Left lung (tissue), 10 donors: ENCODE measurements around the gene STOM. TPM values are rescaled to one million over a fixed set of nuclear protein-coding genes. Genes with fewer than 3 reads are reported as not detected.

Experiments
- ATAC-seq: fragments of 200-7000 bp; cut with Tn5 transposase; one replicate; pipeline ENCODE4 v1.9.1; 2020; ENCODE audit warnings: moderate library complexity
- DNase-seq, 4 donors: peaks; one replicate each; pipeline ENCODE4 v3.0.0-alpha.2; 2013 to 2020
- H3K27ac ChIP-seq, 2 donors: fragments of 200-600 bp; sonication (generic) in 1 of 2; one replicate each; pipeline versions ENCODE4 v1.5.0 to v1.8.0; 2020 to 2021
- H3K27me3 ChIP-seq, 2 donors: fragments of 200-600 bp; sonication (generic) in 1 of 2; one replicate each; pipeline versions ENCODE4 v1.5.0 to v1.8.0; 2020 to 2021
- H3K36me3 ChIP-seq, 2 donors: fragments of 200-600 bp; sonication (generic) in 1 of 2; one replicate each; pipeline versions ENCODE4 v1.5.0 to v1.8.0; 2020 to 2021
- H3K4me1 ChIP-seq, 2 donors: fragments of 200-600 bp; one replicate each; pipeline ENCODE4 v1.8.0; 2021
- H3K4me3 ChIP-seq, 2 donors: fragments of 200-600 bp; sonication (generic) in 1 of 2; one replicate each; pipeline versions ENCODE4 v1.5.0 to v1.8.0; 2020 to 2021; ENCODE audit warnings: mild to moderate bottlenecking in 1 of 2
- H3K9me3 ChIP-seq, 2 donors: fragments of 200-600 bp; sonication (generic) in 1 of 2; one replicate each; pipeline versions ENCODE4 v1.5.0 to v1.8.0; 2020 to 2021
- CTCF ChIP-seq, 2 donors: fragments of 200-600 bp; sonication (generic) in 1 of 2; IDR thresholded peaks; one replicate each; pipeline versions ENCODE4 v1.5.0 to v1.8.0; 2021; ENCODE audit warnings: antibody characterized with exemption in 2 of 2
- intact Hi-C, 2 donors: fragments of 100-400 bp; cut with DNase I; formaldehyde crosslinking; loops; one replicate each; pipeline versions ENCODE4 v1.11.2 to v1.14.2; 2022
- polyA plus RNA-seq, 6 donors: library from polyadenylated mRNA; unstranded; fragments of 120-200 nt; gene quantifications; one replicate each; pipeline ENCODE4 v1.2.1, GENCODE V29; 2013; ENCODE audit not compliant: insufficient read length in 6 of 6
- total RNA-seq, 2 donors: library from RNA; stranded (reverse); fragmentation: NEBNext Ultra II Directional; extraction: Animal tissue kit (Norgen Biotek cat#: 25700); gene quantifications; one replicate each; pipeline ENCODE4 v1.2.1, GENCODE V29; 2021
- donor health status: DM: no; HTN: yes; CAD: no.
- donor health status: DM: no; HTN: no; CAD: no.

STOM gene
- total and polyA plus RNA-seq, 8 donors: 99.8 to 576 (median 114) TPM

GRCh38 chr9:121394292-121394691 lies 24.2 kb upstream of the STOM start:
- TF ChIP-seq CTCF (IDR thresholded peaks at IDR 0.05): no peak
- peak overlapping the region in 1 of 2 donors; percentile 10 for H3K27ac ChIP-seq
- no peak overlapping the region for H3K4me3 ChIP-seq
- ATAC-seq: peak; percentile 60
- intact Hi-C loops: no loop called here
- H3K4me1 ChIP-seq: peaks cover 0 to 27% of the 10 kb centered on the region in 2 donors
- no peaks in the 10 kb centered on the region for H3K9me3 ChIP-seq
- DNase-seq: no peak
- H3K36me3 ChIP-seq: no peaks in the 10 kb centered on the region
- no peaks in the 10 kb centered on the region for H3K27me3 ChIP-seq

GRCh38 chr9:121393318-121393717 lies 23.3 kb upstream of the STOM start:
- no peak for DNase-seq
- no peak for TF ChIP-seq CTCF (IDR thresholded peaks at IDR 0.05)
- no peak overlapping the region for H3K27ac ChIP-seq
- no peak for ATAC-seq
- no peaks in the 10 kb centered on the region for H3K27me3 ChIP-seq
- H3K36me3 ChIP-seq: no peaks in the 10 kb centered on the region
- peaks cover 0 to 27% of the 10 kb centered on the region in 2 donors for H3K4me1 ChIP-seq
- H3K4me3 ChIP-seq: no peak overlapping the region
- H3K9me3 ChIP-seq: no peaks in the 10 kb centered on the region
- intact Hi-C loops: no loop called here

GRCh38 chr9:121390372-121390771 lies 20.3 kb upstream of the STOM start:
- Histone ChIP-seq H3K27ac (no peak overlapping the region), H3K4me1 (peaks cover 0 to 26% of the 10 kb centered on the region in 2 donors), H3K27me3 (no peaks in the 10 kb centered on the region), H3K36me3 (no peaks in the 10 kb centered on the region), H3K9me3 (no peaks in the 10 kb centered on the region), H3K4me3 (no peak overlapping the region)
- intact Hi-C loops: no loop called here
- ATAC-seq (no peak), DNase-seq (no peak)
- TF ChIP-seq CTCF (IDR thresholded peaks at IDR 0.05): no peak

GRCh38 chr9:121388140-121388905 lies 18.3 kb upstream of the STOM start:
- DNase-seq (no peak), ATAC-seq (no peak)
- no peak for TF ChIP-seq CTCF (IDR thresholded peaks at IDR 0.05)
- H3K27ac ChIP-seq: no peak overlapping the region
- H3K27me3 ChIP-seq: no peaks in the 10 kb centered on the region
- H3K4me1 ChIP-seq: peaks cover 0 to 9% of the 10 kb centered on the region in 2 donors
- intact Hi-C loops: no loop called here
- H3K9me3 ChIP-seq: no peaks in the 10 kb centered on the region
- no peaks in the 10 kb centered on the region for H3K36me3 ChIP-seq
- H3K4me3 ChIP-seq: no peak overlapping the region

GRCh38 chr9:121386442-121387175 lies 16.6 kb upstream of the STOM start:
- Histone ChIP-seq H3K4me3 (no peak overlapping the region), H3K36me3 (no peaks in the 10 kb centered on the region), H3K27me3 (no peaks in the 10 kb centered on the region), H3K27ac (no peak overlapping the region), H3K4me1 (peaks cover 0 to 3% of the 10 kb centered on the region in 2 donors), H3K9me3 (no peaks in the 10 kb centered on the region)
- DNase-seq (no peak), ATAC-seq (no peak)
- TF ChIP-seq CTCF (IDR thresholded peaks at IDR 0.05): no peak
- intact Hi-C loops: no loop called here
